Measurements from ENCODE around the gene ZBTB5.

GRCh38 chr9:37486256-37486615 lies 21.0 kb upstream of the ZBTB5 start:
- TF ChIP-seq EZH2 (IDR thresholded peaks at IDR 0.05; ENCODE audit: insufficient read depth, low read length) (no peak), CTCF (IDR thresholded peaks at IDR 0.05; ENCODE audit: insufficient read depth, low read depth, low read length) (no peak)

Measured in astrocyte (in vitro differentiated cells and primary cell).